Measurements from ENCODE around the gene TIGD4. TPM values are rescaled to one million over a fixed set of nuclear protein-coding genes. Genes with fewer than 3 reads are reported as not detected.
A peak's percentile ranks its signal among the peaks of the same experiment; 100 is the strongest.

The TIGD4 gene
- total and polyA plus RNA-seq, 2 experiments from 2014 or later, result 1.6 to 1.7 TPM

- ATAC-seq, result no peak; the same call in 2 of the 3 replicates
Measured at GRCh38 chr4:152719801-152720556, 59.6 kb downstream of the TIGD4 start.

More at GRCh38 chr4:152719801-152720556, 59.6 kb downstream of the TIGD4 start:
- Histone ChIP-seq H4K20me1 (replicated peaks; ENCODE audit: insufficient read depth) (no peaks in the 10 kb centered on the region), H3F3A (replicated peaks; ENCODE audit: low read depth) (no peaks in the 10 kb centered on the region), H3K4me3 (no peak overlapping the region), H3K27me3 (ENCODE audit: insufficient read depth) (no peaks in the 10 kb centered on the region), H2AFZ (peak overlapping the region; percentile 91), H3K27ac (ENCODE audit: low read depth) (no peak overlapping the region), H3K4me1 (ENCODE audit: insufficient read depth) (no peaks in the 10 kb centered on the region; the same call in 1 of the 2 replicates), H3K36me3 (ENCODE audit: insufficient read depth) (no peaks in the 10 kb centered on the region), H3K9me2 (ENCODE audit: insufficient read depth) (no peaks in the 10 kb centered on the region), H3K79me2 (replicated peaks; ENCODE audit: insufficient read depth) (no peaks in the 10 kb centered on the region), H3K4me2 (no peak overlapping the region)
- Mint-ChIP-seq H3K27me3 (ENCODE audit: insufficient read depth, low read depth, poor library complexity) (peaks cover 9% of the 10 kb centered on the region), H3K36me3 (ENCODE audit: low read depth) (peaks cover 6% of the 10 kb centered on the region), H3K4me3 (no peak overlapping the region), H3K4me1 (peaks cover 20% of the 10 kb centered on the region), H3K9me3 (peaks cover 6% of the 10 kb centered on the region; the same call in 2 of the 3 replicates), H3K27ac (no peak overlapping the region)
- TF ChIP-seq REST (IDR thresholded peaks at IDR 0.05; ENCODE audit: unreplicated experiment) (no peak), ZNF331 (CRISPR knock-in tag; IDR thresholded peaks at IDR 0.05; ENCODE audit: low read depth) (no peak)
- no peak for DNase-seq (ENCODE audit: low spot score)

Other genes starting within 250 kb of the TIGD4 start
- gene FBXW7, start 243.6 kb downstream of the TIGD4 start, total RNA-seq (2014; rRNA removed; shearing (Covaris generic)), result 33.3 and 34.7 TPM in 2 replicates
- 22.0 and 25.8 TPM in 2 replicates for gene FBXW7, start 243.6 kb downstream of the TIGD4 start, polyA plus RNA-seq (2016; fragmentation: Nextera tagmentation; extraction: Ambion mirVana)
- gene TMEM154, start 99.7 kb downstream of the TIGD4 start, total RNA-seq (2014; rRNA removed; shearing (Covaris generic)), result 1.7 and 2.7 TPM in 2 replicates
- 1.0 and 1.8 TPM in 2 replicates for gene TMEM154, start 99.7 kb downstream of the TIGD4 start, polyA plus RNA-seq (2016; fragmentation: Nextera tagmentation; extraction: Ambion mirVana)
- gene ARFIP1, start 224 bp upstream of the TIGD4 start, total RNA-seq (2014; rRNA removed; shearing (Covaris generic)), result 42.8 and 49.6 TPM in 2 replicates
- 43.8 and 46.0 TPM in 2 replicates for gene ARFIP1, start 224 bp upstream of the TIGD4 start, polyA plus RNA-seq (2016; fragmentation: Nextera tagmentation; extraction: Ambion mirVana)
- 21.6 and 22.8 TPM in 2 replicates for gene FHDC1, start 156.6 kb upstream of the TIGD4 start, total RNA-seq (2014; rRNA removed; shearing (Covaris generic))
- 9.1 and 9.5 TPM in 2 replicates for gene FHDC1, start 156.6 kb upstream of the TIGD4 start, polyA plus RNA-seq (2016; fragmentation: Nextera tagmentation; extraction: Ambion mirVana)

Data from GM23338 (cell line).